ENCODE data around the gene MYRF.
A peak's percentile ranks its signal among the peaks of the same experiment; 100 is the strongest.

Gene MYRF

GRCh38 chr11:61718046-61718531 is 34.3 kb upstream of the MYRF start:
- TF ChIP-seq Cebpa-rat (IDR thresholded peaks at IDR 0.05): no peak
- Histone ChIP-seq H3K9ac (peak overlapping the region; percentile 41; the same call in 1 of the 2 replicates), H3K36me3 (no peaks in the 10 kb centered on the region), H3K4me2 (peak overlapping the region; percentile 97), H3K27ac (peak overlapping the region; percentile 78), H3K4me1 (peaks cover 79% of the 10 kb centered on the region), H3K4me3 (no peak overlapping the region), H4K20me1 (no peaks in the 10 kb centered on the region), H3K27me3 (no peaks in the 10 kb centered on the region), H3K9me3 (no peaks in the 10 kb centered on the region)

- H3K9ac ChIP-seq: no peak overlapping the region
- H3K4me2 ChIP-seq: peak overlapping the region; percentile 97
- no peaks in the 10 kb centered on the region for H3K9me3 ChIP-seq
- no peaks in the 10 kb centered on the region for H3K36me3 ChIP-seq
- H3K4me1 ChIP-seq: peaks cover 72% of the 10 kb centered on the region
- H3K27ac ChIP-seq: peak overlapping the region; percentile 41; the same call in 1 of the 2 replicates
- H3K27me3 ChIP-seq: no peaks in the 10 kb centered on the region
- no peaks in the 10 kb centered on the region for H4K20me1 ChIP-seq
- TF ChIP-seq Cebpa-rat (IDR thresholded peaks at IDR 0.05): no peak
- H3K4me3 ChIP-seq: no peak overlapping the region; the same call in 1 of the 2 replicates
Measured at GRCh38 chr11:61718621-61719302, 33.7 kb upstream of the MYRF start.

GRCh38 chr11:61719978-61720377 is 32.5 kb upstream of the MYRF start:
- Histone ChIP-seq H4K20me1 (no peaks in the 10 kb centered on the region), H3K4me3 (no peak overlapping the region), H3K27ac (no peak overlapping the region), H3K9ac (no peak overlapping the region), H3K4me1 (peaks cover 60% of the 10 kb centered on the region), H3K4me2 (no peak overlapping the region), H3K9me3 (no peaks in the 10 kb centered on the region), H3K36me3 (no peaks in the 10 kb centered on the region), H3K27me3 (no peaks in the 10 kb centered on the region)
- TF ChIP-seq Cebpa-rat (IDR thresholded peaks at IDR 0.05): no peak

GRCh38 chr11:61720597-61720996 is 31.8 kb upstream of the MYRF start:
- TF ChIP-seq Cebpa-rat (IDR thresholded peaks at IDR 0.05): no peak
- H3K9me3 ChIP-seq: no peaks in the 10 kb centered on the region
- H3K4me1 ChIP-seq: peaks cover 54% of the 10 kb centered on the region
- no peaks in the 10 kb centered on the region for H4K20me1 ChIP-seq
- no peaks in the 10 kb centered on the region for H3K36me3 ChIP-seq
- H3K27me3 ChIP-seq: no peaks in the 10 kb centered on the region
- H3K4me3 ChIP-seq: no peak overlapping the region
- no peak overlapping the region for H3K4me2 ChIP-seq
- no peak overlapping the region for H3K27ac ChIP-seq
- H3K9ac ChIP-seq: no peak overlapping the region

GRCh38 chr11:61724437-61724836 is 28.0 kb upstream of the MYRF start:
- no peak overlapping the region for H3K27ac ChIP-seq
- H3K4me3 ChIP-seq: no peak overlapping the region
- H4K20me1 ChIP-seq: no peaks in the 10 kb centered on the region
- H3K9me3 ChIP-seq: no peaks in the 10 kb centered on the region
- H3K36me3 ChIP-seq: no peaks in the 10 kb centered on the region
- peaks cover 31% of the 10 kb centered on the region for H3K4me1 ChIP-seq
- H3K9ac ChIP-seq: no peak overlapping the region
- TF ChIP-seq Cebpa-rat (IDR thresholded peaks at IDR 0.05): no peak
- H3K4me2 ChIP-seq: no peak overlapping the region
- no peaks in the 10 kb centered on the region for H3K27me3 ChIP-seq

GRCh38 chr11:61725781-61726231 is 26.6 kb upstream of the MYRF start:
- no peak for TF ChIP-seq Cebpa-rat (IDR thresholded peaks at IDR 0.05)
- Histone ChIP-seq H3K36me3 (no peaks in the 10 kb centered on the region), H3K27ac (no peak overlapping the region), H3K27me3 (no peaks in the 10 kb centered on the region), H3K4me3 (no peak overlapping the region), H3K9ac (no peak overlapping the region), H3K9me3 (no peaks in the 10 kb centered on the region), H4K20me1 (no peaks in the 10 kb centered on the region), H3K4me1 (peaks cover 27% of the 10 kb centered on the region), H3K4me2 (no peak overlapping the region)

- H3K4me3 ChIP-seq: no peak overlapping the region
- H3K27me3 ChIP-seq: no peaks in the 10 kb centered on the region
- H3K4me2 ChIP-seq: no peak overlapping the region
- H4K20me1 ChIP-seq: no peaks in the 10 kb centered on the region
- H3K36me3 ChIP-seq: no peaks in the 10 kb centered on the region
- H3K27ac ChIP-seq: no peak overlapping the region
- peaks cover 19% of the 10 kb centered on the region for H3K4me1 ChIP-seq
- H3K9ac ChIP-seq: no peak overlapping the region
- TF ChIP-seq Cebpa-rat (IDR thresholded peaks at IDR 0.05): no peak
- H3K9me3 ChIP-seq: no peaks in the 10 kb centered on the region
Measured at GRCh38 chr11:61726775-61727174, 25.7 kb upstream of the MYRF start.

GRCh38 chr11:61727401-61727811 is 25.0 kb upstream of the MYRF start:
- Histone ChIP-seq H3K36me3 (no peaks in the 10 kb centered on the region), H3K9ac (no peak overlapping the region), H4K20me1 (no peaks in the 10 kb centered on the region), H3K9me3 (no peaks in the 10 kb centered on the region), H3K27ac (no peak overlapping the region), H3K4me2 (no peak overlapping the region), H3K27me3 (no peaks in the 10 kb centered on the region), H3K4me3 (no peak overlapping the region), H3K4me1 (peaks cover 17% of the 10 kb centered on the region)
- no peak for TF ChIP-seq Cebpa-rat (IDR thresholded peaks at IDR 0.05)

GRCh38 chr11:61728066-61728939 is 24.1 kb upstream of the MYRF start:
- Histone ChIP-seq H3K36me3 (no peaks in the 10 kb centered on the region), H3K4me1 (peaks cover 17% of the 10 kb centered on the region), H3K4me2 (peak overlapping the region; percentile 50), H3K27me3 (no peaks in the 10 kb centered on the region), H3K9ac (no peak overlapping the region), H3K9me3 (no peaks in the 10 kb centered on the region), H3K27ac (no peak overlapping the region), H4K20me1 (no peaks in the 10 kb centered on the region), H3K4me3 (no peak overlapping the region)
- no peak for TF ChIP-seq Cebpa-rat (IDR thresholded peaks at IDR 0.05)

- Histone ChIP-seq H3K27ac (no peak overlapping the region), H3K4me3 (no peak overlapping the region), H3K27me3 (no peaks in the 10 kb centered on the region), H3K9me3 (no peaks in the 10 kb centered on the region), H3K9ac (no peak overlapping the region), H4K20me1 (no peaks in the 10 kb centered on the region), H3K36me3 (no peaks in the 10 kb centered on the region), H3K4me2 (peak overlapping the region; percentile 50), H3K4me1 (peaks cover 17% of the 10 kb centered on the region)
- no peak for TF ChIP-seq Cebpa-rat (IDR thresholded peaks at IDR 0.05)
Measured at GRCh38 chr11:61728940-61729219, 23.6 kb upstream of the MYRF start.
